22Rv1 (cell line): Measurements from ENCODE around the gene JSRP1.

ENCODE experiments used
- ZFX ChIP-seq: fragments of 450-650 bp; IDR thresholded peaks from 2 replicates; pipeline ENCODE4 v1.6.1; 2017; ENCODE audit warnings: antibody characterized with exemption, borderline replicate concordance
- TF ChIP-seq, protein P1 (sequence below): fragments of 450-650 bp; IDR thresholded peaks from 2 replicates; pipeline ENCODE4 v1.5.1; 2017; ENCODE audit warnings: mild to moderate bottlenecking

DNA sequence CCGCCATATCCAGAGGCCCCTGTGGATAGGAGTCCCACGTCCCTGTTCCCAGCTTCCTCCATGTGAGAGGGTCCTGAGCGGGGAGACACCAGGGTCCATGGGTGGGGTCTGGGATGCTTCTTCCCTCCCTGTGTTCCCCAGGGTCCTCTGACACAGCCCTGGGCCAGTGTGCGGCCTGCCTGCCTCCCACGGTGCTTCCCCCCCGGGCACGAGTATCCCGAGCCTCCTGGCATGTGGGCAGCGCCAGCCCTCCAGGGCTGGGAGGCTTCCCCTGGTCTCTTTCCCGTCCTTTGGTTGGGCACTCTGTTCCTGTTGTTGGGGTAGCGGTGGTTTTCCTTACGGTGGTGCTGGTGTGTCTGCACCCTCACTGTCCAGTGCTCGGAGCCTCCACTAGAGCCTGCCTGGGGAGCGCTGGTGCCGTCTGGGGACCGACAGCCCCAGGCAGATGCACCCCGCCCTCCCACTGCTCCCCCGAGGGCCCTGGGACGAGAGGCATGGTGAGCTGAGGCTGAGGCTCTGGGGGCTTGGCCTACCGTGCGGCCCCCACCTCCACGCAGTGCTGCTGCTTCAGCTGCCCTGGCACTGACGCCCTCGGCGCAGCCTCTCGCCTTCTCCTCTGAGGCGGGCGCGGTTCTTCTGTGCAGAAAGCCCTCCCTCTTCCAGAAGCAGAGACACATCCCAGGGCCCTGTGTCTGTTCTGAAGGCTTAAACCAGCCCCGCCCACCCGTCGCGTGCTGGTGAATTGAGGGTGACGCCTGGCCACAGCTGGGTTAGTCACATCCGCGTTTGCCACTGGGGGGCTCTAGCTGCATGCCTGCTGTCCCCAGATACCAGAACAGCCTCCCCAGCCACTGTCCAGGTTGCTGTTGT is 48.0 kb downstream of the JSRP1 start:
- TF ChIP-seq, protein P1, sequence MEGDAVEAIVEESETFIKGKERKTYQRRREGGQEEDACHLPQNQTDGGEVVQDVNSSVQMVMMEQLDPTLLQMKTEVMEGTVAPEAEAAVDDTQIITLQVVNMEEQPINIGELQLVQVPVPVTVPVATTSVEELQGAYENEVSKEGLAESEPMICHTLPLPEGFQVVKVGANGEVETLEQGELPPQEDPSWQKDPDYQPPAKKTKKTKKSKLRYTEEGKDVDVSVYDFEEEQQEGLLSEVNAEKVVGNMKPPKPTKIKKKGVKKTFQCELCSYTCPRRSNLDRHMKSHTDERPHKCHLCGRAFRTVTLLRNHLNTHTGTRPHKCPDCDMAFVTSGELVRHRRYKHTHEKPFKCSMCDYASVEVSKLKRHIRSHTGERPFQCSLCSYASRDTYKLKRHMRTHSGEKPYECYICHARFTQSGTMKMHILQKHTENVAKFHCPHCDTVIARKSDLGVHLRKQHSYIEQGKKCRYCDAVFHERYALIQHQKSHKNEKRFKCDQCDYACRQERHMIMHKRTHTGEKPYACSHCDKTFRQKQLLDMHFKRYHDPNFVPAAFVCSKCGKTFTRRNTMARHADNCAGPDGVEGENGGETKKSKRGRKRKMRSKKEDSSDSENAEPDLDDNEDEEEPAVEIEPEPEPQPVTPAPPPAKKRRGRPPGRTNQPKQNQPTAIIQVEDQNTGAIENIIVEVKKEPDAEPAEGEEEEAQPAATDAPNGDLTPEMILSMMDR: no peak
- no peak for TF ChIP-seq ZFX
